Type B pancreatic cell (in vitro differentiated cells): ENCODE data around the gene ZNF70. TPM values are rescaled to one million over a fixed set of nuclear protein-coding genes. Genes with fewer than 3 reads are reported as not detected.

Source experiments
- DNase-seq: peaks from one replicate; pipeline ENCODE4 v3.0.0; 2021; ENCODE audit warnings: mixed read lengths; ENCODE audit not compliant: unreplicated experiment; ENCODE audit errors: extremely low spot score
- H3K27ac Mint-ChIP-seq: 2 replicates; pipeline ENCODE4 v1.8.0; 2021; ENCODE audit warnings: mild to moderate bottlenecking, mixed read lengths
- H3K27me3 Mint-ChIP-seq: 2 replicates; pipeline ENCODE4 v1.8.0; 2021; ENCODE audit warnings: mixed read lengths
- H3K36me3 Mint-ChIP-seq: 2 replicates; pipeline ENCODE4 v1.8.0; 2021; ENCODE audit warnings: mixed read lengths
- H3K4me1 Mint-ChIP-seq: one replicate; pipeline ENCODE4 v1.8.0; 2021; ENCODE audit warnings: mixed read lengths; ENCODE audit not compliant: unreplicated experiment
- H3K4me3 Mint-ChIP-seq: 2 replicates; pipeline ENCODE4 v1.8.0; 2021; ENCODE audit warnings: mild to moderate bottlenecking, mixed read lengths
- H3K9me3 Mint-ChIP-seq: 2 replicates; pipeline ENCODE4 v1.8.0; 2021; ENCODE audit warnings: mixed read lengths
- total RNA-seq: library from RNA; stranded (reverse); gene quantifications from 2 replicates; pipeline ENCODE4 v1.2.1, GENCODE V29; 2021; ENCODE audit warnings: low replicate concordance
- TF ChIP-seq, protein P1 (sequence below): fragments of 200-600 bp; sonication (generic); conservative IDR thresholded peaks from 2 replicates; pipeline ENCODE4 v1.5.0; 2021; ENCODE audit warnings: antibody characterized with exemption, mild to moderate bottlenecking

Gene ZNF70
- total RNA-seq, 1 donor from 2014 or later, result 12.3 TPM

DNA sequence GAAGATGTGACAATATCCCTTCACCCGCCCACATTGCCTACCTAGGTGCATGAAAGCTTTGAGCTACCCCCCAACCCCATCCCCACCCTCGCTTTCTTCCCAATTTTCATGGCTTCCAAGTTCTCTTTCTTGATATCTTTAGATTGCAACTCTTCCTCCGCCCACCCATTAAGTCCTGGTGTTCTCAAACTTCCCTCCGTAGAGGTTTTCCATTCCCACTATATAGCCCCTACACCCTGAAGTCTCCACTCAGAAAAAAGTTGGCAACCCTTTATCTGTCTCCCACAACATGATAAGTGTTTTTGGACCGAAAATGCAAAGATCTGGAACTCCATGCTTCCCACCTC, 572 bp downstream of the ZNF70 start:
- Mint-ChIP-seq H3K36me3 (peaks cover 12% of the 10 kb centered on the region), H3K27ac (peak overlapping the region; percentile 91), H3K4me3 (peak overlapping the region; percentile 94), H3K27me3 (no peaks in the 10 kb centered on the region), H3K4me1 (peaks cover 23% of the 10 kb centered on the region), H3K9me3 (no peaks in the 10 kb centered on the region)
- DNase-seq, result no peak
- TF ChIP-seq, protein P1, sequence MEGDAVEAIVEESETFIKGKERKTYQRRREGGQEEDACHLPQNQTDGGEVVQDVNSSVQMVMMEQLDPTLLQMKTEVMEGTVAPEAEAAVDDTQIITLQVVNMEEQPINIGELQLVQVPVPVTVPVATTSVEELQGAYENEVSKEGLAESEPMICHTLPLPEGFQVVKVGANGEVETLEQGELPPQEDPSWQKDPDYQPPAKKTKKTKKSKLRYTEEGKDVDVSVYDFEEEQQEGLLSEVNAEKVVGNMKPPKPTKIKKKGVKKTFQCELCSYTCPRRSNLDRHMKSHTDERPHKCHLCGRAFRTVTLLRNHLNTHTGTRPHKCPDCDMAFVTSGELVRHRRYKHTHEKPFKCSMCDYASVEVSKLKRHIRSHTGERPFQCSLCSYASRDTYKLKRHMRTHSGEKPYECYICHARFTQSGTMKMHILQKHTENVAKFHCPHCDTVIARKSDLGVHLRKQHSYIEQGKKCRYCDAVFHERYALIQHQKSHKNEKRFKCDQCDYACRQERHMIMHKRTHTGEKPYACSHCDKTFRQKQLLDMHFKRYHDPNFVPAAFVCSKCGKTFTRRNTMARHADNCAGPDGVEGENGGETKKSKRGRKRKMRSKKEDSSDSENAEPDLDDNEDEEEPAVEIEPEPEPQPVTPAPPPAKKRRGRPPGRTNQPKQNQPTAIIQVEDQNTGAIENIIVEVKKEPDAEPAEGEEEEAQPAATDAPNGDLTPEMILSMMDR, result no peak

DNA sequence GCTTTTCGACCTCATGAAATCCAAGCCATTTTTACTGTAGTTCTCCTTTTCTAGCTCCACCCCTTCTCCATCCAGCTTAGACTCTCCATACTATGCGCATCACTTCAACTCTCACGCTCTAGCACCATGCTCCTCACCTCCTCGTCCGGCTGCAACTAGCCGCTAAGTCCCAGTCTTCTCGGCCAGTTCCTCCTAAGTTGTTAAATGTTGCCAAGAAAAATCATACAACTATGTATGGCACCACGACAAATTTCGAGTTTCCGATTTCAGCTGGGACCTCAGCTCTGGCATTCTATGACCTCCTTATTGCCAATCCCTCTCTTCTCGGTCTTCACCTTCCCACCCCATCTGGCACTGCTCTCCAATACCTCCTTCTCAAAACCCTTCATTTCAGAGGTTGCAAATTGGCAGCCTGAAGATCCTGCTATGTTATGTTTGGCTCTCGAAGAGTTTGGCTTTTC, 1.0 kb downstream of the ZNF70 start:
- Mint-ChIP-seq H3K27me3 (no peaks in the 10 kb centered on the region), H3K27ac (peak overlapping the region; percentile 91), H3K9me3 (no peaks in the 10 kb centered on the region), H3K36me3 (peaks cover 17% of the 10 kb centered on the region), H3K4me3 (peak overlapping the region; percentile 94), H3K4me1 (peaks cover 20% of the 10 kb centered on the region)
- TF ChIP-seq, protein P1, result no peak
- no peak for DNase-seq

DNA sequence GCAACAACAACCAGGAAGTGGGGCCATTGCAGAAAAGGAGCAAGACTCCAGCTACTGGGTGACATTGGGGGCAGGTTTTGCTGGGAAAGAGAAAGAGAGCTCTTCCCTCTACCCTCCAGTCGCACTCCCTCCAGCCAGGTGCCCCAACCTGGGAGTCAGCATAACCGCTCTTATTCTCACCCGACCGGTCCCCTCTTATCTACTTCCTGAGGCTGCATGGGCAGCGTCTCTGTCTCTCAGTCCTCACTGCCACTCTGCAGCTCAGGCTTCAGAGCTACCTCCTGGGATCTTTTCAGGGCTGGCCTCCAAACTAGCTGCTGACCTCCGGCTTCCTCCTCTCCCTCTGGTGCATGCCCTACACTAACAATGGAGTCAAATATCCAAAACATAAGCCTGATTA, 5.1 kb downstream of the ZNF70 start:
- no peak overlapping the region for H3K27ac Mint-ChIP-seq
- no peak overlapping the region for H3K4me3 Mint-ChIP-seq
- no peaks in the 10 kb centered on the region for H3K9me3 Mint-ChIP-seq
- DNase-seq, result no peak
- H3K27me3 Mint-ChIP-seq, result no peaks in the 10 kb centered on the region
- TF ChIP-seq, protein P1, result no peak
- H3K36me3 Mint-ChIP-seq, result peaks cover 37% of the 10 kb centered on the region
- peaks cover 20% of the 10 kb centered on the region for H3K4me1 Mint-ChIP-seq

DNA sequence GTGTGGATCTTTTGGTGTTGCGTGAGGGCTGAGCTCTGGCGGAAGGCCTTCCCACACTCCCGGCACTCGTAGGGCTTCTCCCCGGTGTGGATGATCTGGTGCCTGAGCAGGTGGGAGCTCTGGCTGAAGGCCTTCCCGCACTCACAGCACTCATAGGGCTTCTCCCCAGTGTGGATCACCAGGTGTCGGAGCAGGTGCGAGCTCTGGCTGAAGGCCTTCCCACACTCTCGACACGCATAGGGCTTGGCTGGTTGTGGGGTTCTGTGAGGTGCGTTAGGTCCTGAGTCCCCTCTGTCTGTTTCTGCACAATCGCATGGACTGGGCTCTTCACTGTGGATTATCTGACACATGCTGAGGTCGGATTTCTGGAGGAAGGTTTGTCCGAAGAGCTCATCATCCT, 6.4 kb downstream of the ZNF70 start:
- H3K27ac Mint-ChIP-seq, result no peak overlapping the region
- H3K4me1 Mint-ChIP-seq, result peaks cover 8% of the 10 kb centered on the region
- peaks cover 31% of the 10 kb centered on the region for H3K36me3 Mint-ChIP-seq
- DNase-seq, result no peak
- no peaks in the 10 kb centered on the region for H3K9me3 Mint-ChIP-seq
- no peak overlapping the region for H3K4me3 Mint-ChIP-seq
- TF ChIP-seq, protein P1, result no peak
- no peaks in the 10 kb centered on the region for H3K27me3 Mint-ChIP-seq

DNA sequence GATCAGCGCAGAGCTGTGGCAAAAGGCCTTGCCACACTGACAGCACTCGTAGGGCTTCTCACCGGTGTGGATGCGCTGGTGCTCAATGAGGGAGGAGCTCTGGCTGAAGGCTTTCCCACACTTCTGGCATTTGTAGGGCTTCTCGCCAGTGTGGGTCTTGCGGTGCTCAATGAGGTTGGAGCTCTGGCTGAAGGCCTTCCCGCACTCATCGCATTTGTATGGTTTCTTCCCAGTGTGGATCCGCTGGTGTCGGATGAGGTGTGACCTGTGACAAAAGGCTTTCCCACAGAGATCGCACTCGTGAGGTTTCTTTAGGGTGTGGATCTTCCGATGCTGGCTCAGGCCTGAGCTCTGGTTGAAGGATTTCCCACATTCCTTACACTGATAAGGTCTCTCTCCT, 6.9 kb downstream of the ZNF70 start:
- H3K4me3 Mint-ChIP-seq, result no peak overlapping the region
- TF ChIP-seq, protein P1, result no peak
- H3K9me3 Mint-ChIP-seq, result no peaks in the 10 kb centered on the region
- H3K4me1 Mint-ChIP-seq, result peaks cover 8% of the 10 kb centered on the region
- H3K27me3 Mint-ChIP-seq, result no peaks in the 10 kb centered on the region
- H3K27ac Mint-ChIP-seq, result no peak overlapping the region
- no peak for DNase-seq
- H3K36me3 Mint-ChIP-seq, result peaks cover 31% of the 10 kb centered on the region

DNA sequence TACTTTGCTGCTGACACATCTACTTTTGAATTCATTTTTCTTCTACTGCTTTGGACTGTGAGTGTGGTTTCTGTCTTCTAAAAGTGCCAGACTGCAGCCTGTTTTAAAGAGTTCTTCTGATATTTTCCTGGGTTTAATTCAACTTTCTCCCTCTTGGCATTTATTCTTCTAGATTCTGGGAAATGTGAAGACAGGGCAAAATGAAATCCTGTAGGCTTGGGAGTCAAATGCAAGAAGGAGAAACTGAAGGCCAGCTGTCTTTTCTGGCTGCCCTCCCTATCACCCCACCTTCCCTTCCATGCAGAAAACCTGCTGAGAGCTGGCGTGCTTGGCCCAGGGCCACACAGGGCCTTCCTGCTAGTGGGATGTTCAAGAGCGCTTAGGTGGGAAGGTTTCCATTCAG, 7.6 kb downstream of the ZNF70 start:
- TF ChIP-seq, protein P1, result no peak
- Mint-ChIP-seq H3K9me3 (no peaks in the 10 kb centered on the region), H3K27ac (no peak overlapping the region), H3K27me3 (no peaks in the 10 kb centered on the region), H3K36me3 (peaks cover 31% of the 10 kb centered on the region), H3K4me1 (peaks cover 8% of the 10 kb centered on the region), H3K4me3 (no peak overlapping the region)
- no peak for DNase-seq
